PFSK-1 (cell line): ENCODE measurements around the gene IMPA2.

Source experiments
- FOXP2 ChIP-seq: optimal IDR thresholded peaks from 2 replicates; pipeline ENCODE3; 2011; ENCODE audit warnings: borderline replicate concordance, control low read depth, inconsistent platforms; ENCODE audit not compliant: insufficient read depth; ENCODE audit errors: extremely low read length, extremely low read depth
- POLR2AphosphoS5 ChIP-seq: IDR thresholded peaks from 2 replicates; pipeline ENCODE4 v1.6.1; 2012; ENCODE audit warnings: low read depth, mild to moderate bottlenecking, control low read depth, low read length, moderate library complexity
- REST ChIP-seq, 2 experiments: IDR thresholded peaks; 2 replicates each; pipeline versions ENCODE4 v1.6.1 to v1.8.0; 2011 to 2012; ENCODE audit warnings: low read depth in 2 of 2, low read length in 2 of 2, control low read depth in 1 of 2, inconsistent platforms in 1 of 2, mild to moderate bottlenecking in 1 of 2, moderate library complexity in 1 of 2; ENCODE audit not compliant: insufficient read depth in 1 of 2
- SIN3A ChIP-seq: IDR thresholded peaks from 2 replicates; pipeline ENCODE4 v1.6.1; 2012; ENCODE audit warnings: mild to moderate bottlenecking, low read length, moderate library complexity, borderline replicate concordance; ENCODE audit not compliant: insufficient read depth

GRCh38 chr18:11960743-11961380 is 20.4 kb upstream of the IMPA2 start:
- TF ChIP-seq FOXP2 = no peak
- TF ChIP-seq REST (IDR thresholded peaks at IDR 0.05; ENCODE audit: insufficient read depth in 1 of 2, low read depth in 2 of 2, low read length in 2 of 2) = no peak
- no peak for TF ChIP-seq POLR2AphosphoS5
- no peak for TF ChIP-seq SIN3A
